ENCODE measurements around the gene APCDD1.

Gene APCDD1

DNA sequence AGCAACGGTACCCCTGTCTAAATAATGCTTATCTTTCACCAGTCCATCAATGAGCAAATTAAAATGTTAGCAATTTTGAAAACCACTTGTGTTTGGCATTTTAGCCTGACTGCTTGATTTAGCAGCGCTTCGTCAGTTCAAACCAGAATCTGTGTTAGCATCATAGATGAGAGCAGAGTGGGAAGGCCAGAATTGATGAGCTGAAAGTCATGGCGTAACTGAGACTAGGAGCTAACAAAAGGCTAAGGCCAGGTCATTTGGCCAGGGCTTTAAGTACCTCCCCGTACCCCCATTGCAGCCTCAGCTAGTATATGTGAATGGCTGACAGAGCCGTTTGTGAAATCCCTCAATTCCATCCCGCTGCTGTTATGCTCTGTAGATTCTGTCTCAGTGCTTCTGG is 16.0 kb downstream of the APCDD1 start:
- H3K4me1 ChIP-seq (ENCODE audit: control insufficient read depth, insufficient read depth, low read length): peaks cover 2% of the 10 kb centered on the region
- no peaks in the 10 kb centered on the region for H3K9me3 ChIP-seq (ENCODE audit: control insufficient read depth, insufficient read depth, low read length)
- H3K4me3 ChIP-seq (ENCODE audit: low read depth, low read length): no peak overlapping the region
- no peak overlapping the region for H3K9ac ChIP-seq (ENCODE audit: low read depth, low read length)
- peaks cover 9% of the 10 kb centered on the region for H3K27me3 ChIP-seq (ENCODE audit: control insufficient read depth, insufficient read depth, low read length)
- no peaks in the 10 kb centered on the region for H3K36me3 ChIP-seq (ENCODE audit: control insufficient read depth, insufficient read depth, low read length)

DNA sequence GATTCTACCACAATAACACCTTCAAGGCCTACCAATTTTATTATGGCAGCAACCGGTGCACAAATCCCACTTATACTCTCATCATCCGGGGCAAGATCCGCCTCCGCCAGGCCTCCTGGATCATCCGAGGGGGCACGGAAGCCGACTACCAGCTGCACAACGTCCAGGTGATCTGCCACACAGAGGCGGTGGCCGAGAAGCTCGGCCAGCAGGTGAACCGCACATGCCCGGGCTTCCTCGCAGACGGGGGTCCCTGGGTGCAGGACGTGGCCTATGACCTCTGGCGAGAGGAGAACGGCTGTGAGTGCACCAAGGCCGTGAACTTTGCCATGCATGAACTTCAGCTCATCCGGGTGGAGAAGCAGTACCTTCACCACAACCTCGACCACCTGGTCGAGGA is 17.1 kb downstream of the APCDD1 start:
- Histone ChIP-seq H3K36me3 (ENCODE audit: control insufficient read depth, insufficient read depth, low read length) (no peaks in the 10 kb centered on the region), H3K4me3 (ENCODE audit: low read depth, low read length) (no peak overlapping the region), H3K9ac (ENCODE audit: low read depth, low read length) (no peak overlapping the region), H3K27me3 (ENCODE audit: control insufficient read depth, insufficient read depth, low read length) (peaks cover 20% of the 10 kb centered on the region), H3K9me3 (ENCODE audit: control insufficient read depth, insufficient read depth, low read length) (no peaks in the 10 kb centered on the region), H3K4me1 (ENCODE audit: control insufficient read depth, insufficient read depth, low read length) (peaks cover 2% of the 10 kb centered on the region)

DNA sequence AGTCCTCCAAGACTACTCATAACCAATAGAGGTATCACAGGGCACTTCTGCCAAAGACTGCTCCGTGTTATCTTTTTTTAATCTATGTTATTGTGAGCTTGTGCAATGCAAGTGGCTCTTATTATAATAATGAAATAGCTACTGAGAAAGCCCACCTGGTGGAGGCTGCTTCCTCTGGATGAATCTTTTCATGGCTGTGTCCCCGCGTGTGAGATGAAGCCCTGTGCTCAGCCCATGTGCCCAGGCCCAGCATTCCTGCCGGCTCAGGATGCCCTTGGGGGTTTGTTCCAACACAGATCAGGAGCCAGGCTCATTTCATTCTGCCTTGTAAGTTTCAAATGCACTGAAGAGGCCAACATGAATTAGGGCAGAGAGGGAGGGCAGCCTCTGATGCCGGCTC is 18.7 kb downstream of the APCDD1 start:
- Histone ChIP-seq H3K36me3 (ENCODE audit: control insufficient read depth, insufficient read depth, low read length) (no peaks in the 10 kb centered on the region), H3K4me3 (ENCODE audit: low read depth, low read length) (no peak overlapping the region), H3K9me3 (ENCODE audit: control insufficient read depth, insufficient read depth, low read length) (no peaks in the 10 kb centered on the region), H3K4me1 (ENCODE audit: control insufficient read depth, insufficient read depth, low read length) (peaks cover 2% of the 10 kb centered on the region), H3K27me3 (ENCODE audit: control insufficient read depth, insufficient read depth, low read length) (peaks cover 28% of the 10 kb centered on the region), H3K9ac (ENCODE audit: low read depth, low read length) (no peak overlapping the region)

GRCh38 chr18:10474309-10474708 is 19.9 kb downstream of the APCDD1 start:
- Histone ChIP-seq H3K27me3 (ENCODE audit: control insufficient read depth, insufficient read depth, low read length) (peaks cover 38% of the 10 kb centered on the region), H3K4me3 (ENCODE audit: low read depth, low read length) (no peak overlapping the region), H3K4me1 (ENCODE audit: control insufficient read depth, insufficient read depth, low read length) (no peaks in the 10 kb centered on the region), H3K36me3 (ENCODE audit: control insufficient read depth, insufficient read depth, low read length) (no peaks in the 10 kb centered on the region), H3K9me3 (ENCODE audit: control insufficient read depth, insufficient read depth, low read length) (no peaks in the 10 kb centered on the region), H3K9ac (ENCODE audit: low read depth, low read length) (no peak overlapping the region)

GRCh38 chr18:10475276-10475653 is 20.8 kb downstream of the APCDD1 start:
- no peaks in the 10 kb centered on the region for H3K4me1 ChIP-seq (ENCODE audit: control insufficient read depth, insufficient read depth, low read length)
- peaks cover 47% of the 10 kb centered on the region for H3K27me3 ChIP-seq (ENCODE audit: control insufficient read depth, insufficient read depth, low read length)
- H3K9me3 ChIP-seq (ENCODE audit: control insufficient read depth, insufficient read depth, low read length): no peaks in the 10 kb centered on the region
- no peaks in the 10 kb centered on the region for H3K36me3 ChIP-seq (ENCODE audit: control insufficient read depth, insufficient read depth, low read length)
- H3K9ac ChIP-seq (ENCODE audit: low read depth, low read length): no peak overlapping the region
- H3K4me3 ChIP-seq (ENCODE audit: low read depth, low read length): no peak overlapping the region

DNA sequence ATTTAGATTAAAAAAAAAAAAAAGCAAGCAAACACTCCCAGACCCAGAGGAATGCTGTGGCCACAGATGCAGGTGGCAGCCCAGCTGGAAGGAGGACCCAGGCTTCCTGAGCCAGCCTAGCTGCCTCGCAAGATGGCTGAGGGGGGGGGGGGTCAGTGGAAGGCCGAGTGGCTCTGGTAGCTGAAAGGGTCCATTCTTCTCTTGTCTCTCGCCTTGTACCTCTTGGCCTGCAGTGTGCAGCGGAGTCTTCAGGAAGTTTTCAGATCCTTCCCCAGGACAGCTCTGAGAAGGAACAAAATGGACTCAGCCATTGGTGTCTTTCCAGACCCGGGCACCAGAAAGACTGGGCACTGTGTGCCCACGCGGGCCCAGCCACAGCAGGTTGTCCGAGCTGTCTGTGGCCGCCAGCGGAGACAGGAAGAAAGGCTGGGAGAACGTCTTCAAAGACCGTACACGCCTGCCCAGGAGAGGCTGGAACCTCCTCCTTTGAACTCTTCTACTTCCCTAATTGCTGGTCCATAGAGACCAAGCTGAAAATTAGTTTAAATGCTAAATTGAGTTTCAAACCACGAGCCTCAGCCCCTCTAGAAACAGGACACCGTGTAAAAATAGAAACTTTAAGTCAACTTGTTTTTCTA is 21.3 kb downstream of the APCDD1 start:
- Histone ChIP-seq H3K9ac (ENCODE audit: low read depth, low read length) (no peak overlapping the region), H3K4me3 (ENCODE audit: low read depth, low read length) (no peak overlapping the region), H3K4me1 (ENCODE audit: control insufficient read depth, insufficient read depth, low read length) (no peaks in the 10 kb centered on the region), H3K36me3 (ENCODE audit: control insufficient read depth, insufficient read depth, low read length) (no peaks in the 10 kb centered on the region), H3K9me3 (ENCODE audit: control insufficient read depth, insufficient read depth, low read length) (no peaks in the 10 kb centered on the region), H3K27me3 (ENCODE audit: control insufficient read depth, insufficient read depth, low read length) (peaks cover 49% of the 10 kb centered on the region)

DNA sequence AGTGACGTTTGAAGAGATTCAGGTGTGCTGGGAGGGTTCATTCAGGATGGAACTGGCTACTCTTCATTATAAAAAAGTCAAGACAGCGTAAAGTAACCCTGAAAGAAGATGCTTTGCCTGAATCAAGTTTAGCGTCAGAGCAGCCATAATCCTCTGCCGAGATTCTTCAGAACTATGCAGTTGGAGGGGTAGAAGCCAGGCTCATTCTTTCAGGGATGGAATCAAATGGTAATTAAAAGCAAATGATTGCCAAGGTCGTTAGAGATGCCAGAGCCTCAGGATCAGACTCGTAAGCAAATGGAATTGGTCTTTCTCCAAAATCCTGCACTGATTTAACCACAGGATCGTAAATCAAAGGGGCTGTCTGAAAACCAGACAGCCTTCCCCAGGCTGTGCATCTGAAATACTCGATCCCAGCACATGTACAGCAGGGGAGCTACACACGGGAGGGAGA is 21.9 kb downstream of the APCDD1 start:
- Histone ChIP-seq H3K27me3 (ENCODE audit: control insufficient read depth, insufficient read depth, low read length) (peaks cover 49% of the 10 kb centered on the region), H3K9me3 (ENCODE audit: control insufficient read depth, insufficient read depth, low read length) (no peaks in the 10 kb centered on the region), H3K4me3 (ENCODE audit: low read depth, low read length) (no peak overlapping the region), H3K4me1 (ENCODE audit: control insufficient read depth, insufficient read depth, low read length) (peaks cover under 1% of the 10 kb centered on the region), H3K9ac (ENCODE audit: low read depth, low read length) (no peak overlapping the region), H3K36me3 (ENCODE audit: control insufficient read depth, insufficient read depth, low read length) (no peaks in the 10 kb centered on the region)

DNA sequence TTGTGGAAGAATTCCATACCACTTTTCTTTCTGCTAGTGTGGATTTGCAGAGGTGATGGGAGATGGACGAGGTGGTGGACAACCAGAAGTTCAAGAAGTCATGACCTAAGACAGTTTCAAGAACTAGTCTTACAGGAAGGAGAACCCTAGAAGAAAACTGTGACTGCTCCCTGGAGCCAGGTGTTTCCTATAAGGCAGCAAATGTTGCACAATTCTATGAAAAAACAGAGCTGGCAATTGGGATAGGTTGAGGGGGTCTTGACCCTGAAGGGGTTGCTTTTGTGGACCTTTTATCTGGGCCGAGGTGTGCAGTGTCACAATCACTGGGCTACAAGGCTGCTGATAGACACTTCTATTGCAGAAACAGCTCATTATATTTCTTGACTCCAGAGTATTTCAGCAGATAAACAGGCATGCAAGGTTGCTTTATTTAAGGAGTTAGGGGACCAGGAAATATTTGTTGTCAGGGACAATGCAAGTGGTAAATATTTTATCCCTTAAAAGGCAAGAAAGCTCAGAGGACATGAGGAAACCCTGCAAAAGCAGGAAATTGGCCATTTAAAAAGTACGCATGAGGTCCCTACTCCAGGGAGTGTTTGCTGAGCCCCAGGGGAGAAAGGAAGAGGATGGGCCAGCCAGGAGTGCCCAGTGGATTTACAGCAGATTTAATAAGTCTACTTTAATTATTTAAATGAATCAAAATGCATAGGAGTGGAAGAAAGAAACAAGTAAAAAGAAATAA is 22.9 kb downstream of the APCDD1 start:
- H3K27me3 ChIP-seq (ENCODE audit: control insufficient read depth, insufficient read depth, low read length): peaks cover 50% of the 10 kb centered on the region
- H3K9me3 ChIP-seq (ENCODE audit: control insufficient read depth, insufficient read depth, low read length): no peaks in the 10 kb centered on the region
- H3K4me3 ChIP-seq (ENCODE audit: low read depth, low read length): no peak overlapping the region
- no peak overlapping the region for H3K9ac ChIP-seq (ENCODE audit: low read depth, low read length)
- H3K36me3 ChIP-seq (ENCODE audit: control insufficient read depth, insufficient read depth, low read length): no peaks in the 10 kb centered on the region
- H3K4me1 ChIP-seq (ENCODE audit: control insufficient read depth, insufficient read depth, low read length): peaks cover 4% of the 10 kb centered on the region

DNA sequence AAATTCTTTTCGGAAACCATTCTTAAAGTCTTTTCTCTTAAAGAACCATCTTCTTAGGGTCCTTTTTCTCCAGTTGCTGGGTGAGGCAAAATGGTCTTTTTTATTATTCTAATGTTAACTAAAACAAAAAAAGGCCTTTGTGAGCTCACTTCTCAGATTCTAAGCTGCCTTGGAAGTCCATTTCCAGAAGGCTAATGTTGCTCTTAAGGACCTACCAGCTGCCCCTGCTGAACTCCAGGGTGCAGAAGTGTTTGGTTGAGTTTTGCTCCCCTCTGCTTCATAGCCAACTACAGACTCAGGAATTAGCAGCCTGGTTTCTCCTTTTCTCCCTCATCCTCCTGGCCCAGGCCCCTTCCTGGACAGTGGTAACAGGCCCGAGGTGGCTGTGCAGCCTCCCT is 23.4 kb downstream of the APCDD1 start:
- peaks cover 50% of the 10 kb centered on the region for H3K27me3 ChIP-seq (ENCODE audit: control insufficient read depth, insufficient read depth, low read length)
- no peak overlapping the region for H3K4me3 ChIP-seq (ENCODE audit: low read depth, low read length)
- no peaks in the 10 kb centered on the region for H3K36me3 ChIP-seq (ENCODE audit: control insufficient read depth, insufficient read depth, low read length)
- H3K9ac ChIP-seq (ENCODE audit: low read depth, low read length): no peak overlapping the region
- no peaks in the 10 kb centered on the region for H3K9me3 ChIP-seq (ENCODE audit: control insufficient read depth, insufficient read depth, low read length)
- H3K4me1 ChIP-seq (ENCODE audit: control insufficient read depth, insufficient read depth, low read length): peaks cover 4% of the 10 kb centered on the region

GRCh38 chr18:10481831-10482230 is 27.4 kb downstream of the APCDD1 start:
- Histone ChIP-seq H3K27me3 (ENCODE audit: control insufficient read depth, insufficient read depth, low read length) (peaks cover 31% of the 10 kb centered on the region), H3K9ac (ENCODE audit: low read depth, low read length) (no peak overlapping the region), H3K9me3 (ENCODE audit: control insufficient read depth, insufficient read depth, low read length) (no peaks in the 10 kb centered on the region), H3K4me3 (ENCODE audit: low read depth, low read length) (no peak overlapping the region), H3K4me1 (ENCODE audit: control insufficient read depth, insufficient read depth, low read length) (peaks cover 4% of the 10 kb centered on the region), H3K36me3 (ENCODE audit: control insufficient read depth, insufficient read depth, low read length) (no peaks in the 10 kb centered on the region)

DNA sequence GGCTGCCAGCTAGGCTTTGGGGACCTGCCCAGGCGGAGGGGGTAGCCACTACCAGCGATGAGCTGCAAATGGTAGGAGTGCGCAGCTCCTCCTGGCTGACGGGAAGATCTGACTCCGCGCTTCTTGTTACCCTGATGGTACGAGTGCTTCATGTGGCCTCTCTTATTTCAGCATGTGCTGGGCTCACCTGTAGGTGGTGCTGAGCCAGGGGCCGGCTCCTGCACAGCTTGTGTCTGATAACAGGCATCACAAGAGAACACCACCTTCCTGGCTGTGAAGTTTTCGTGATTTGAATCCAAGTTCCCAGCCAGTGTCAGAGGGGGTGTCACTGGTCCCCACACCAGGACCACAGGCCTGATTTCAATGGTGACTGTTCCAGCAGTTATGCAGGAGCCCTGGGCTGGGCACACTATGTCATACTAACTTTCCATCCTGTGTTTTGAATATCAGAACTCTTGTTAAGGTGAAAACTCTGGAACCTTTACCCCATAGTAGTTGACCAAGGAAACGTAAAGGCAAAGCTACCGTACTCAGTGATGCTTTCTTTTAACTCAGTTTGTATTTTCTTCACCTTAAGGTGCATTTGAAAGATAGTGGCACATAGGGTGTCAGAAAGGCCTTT is 28.0 kb downstream of the APCDD1 start:
- Histone ChIP-seq H3K9me3 (ENCODE audit: control insufficient read depth, insufficient read depth, low read length) (no peaks in the 10 kb centered on the region), H3K4me3 (ENCODE audit: low read depth, low read length) (no peak overlapping the region), H3K27me3 (ENCODE audit: control insufficient read depth, insufficient read depth, low read length) (peaks cover 26% of the 10 kb centered on the region), H3K4me1 (ENCODE audit: control insufficient read depth, insufficient read depth, low read length) (peaks cover 4% of the 10 kb centered on the region), H3K36me3 (ENCODE audit: control insufficient read depth, insufficient read depth, low read length) (no peaks in the 10 kb centered on the region), H3K9ac (ENCODE audit: low read depth, low read length) (no peak overlapping the region)
